ENCODE measurements around the gene DPEP2.
"Not testable (repeated sequence)": the region's sequence is repeated elsewhere in the genome, so short reads cannot be mapped to it uniquely, and the experiment has no call there.

The DPEP2 gene

GRCh38 chr16:67953641-67954375, 45.5 kb downstream of the DPEP2 start:
- DNase-seq (ENCODE audit: low read depth) = no peak

- no peak for DNase-seq (ENCODE audit: low read depth)
Measured at GRCh38 chr16:67951485-67951884, 47.8 kb downstream of the DPEP2 start.

- DNase-seq (ENCODE audit: low read depth) = no peak
Measured at GRCh38 chr16:67950335-67950843, 48.9 kb downstream of the DPEP2 start.

DNA sequence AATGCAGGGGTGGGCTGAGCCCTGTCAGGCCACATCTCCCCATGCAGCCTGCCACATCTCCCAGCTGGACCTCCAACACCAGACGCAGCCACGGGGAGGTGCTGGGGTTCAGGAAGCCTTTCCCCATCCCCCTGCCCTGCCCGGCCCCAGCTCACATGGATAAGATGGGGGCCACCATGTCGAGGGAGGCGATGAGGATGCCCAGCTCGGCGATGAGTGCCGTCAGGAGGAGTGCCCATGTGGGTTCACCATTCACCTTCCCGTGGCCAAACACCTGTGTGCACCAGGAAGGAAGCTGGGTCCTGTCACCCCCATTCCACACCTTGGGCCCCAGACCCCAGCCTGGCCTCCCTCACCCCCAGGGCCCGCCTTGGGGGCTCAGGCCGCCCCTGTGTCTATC, 49.6 kb downstream of the DPEP2 start:
- DNase-seq (ENCODE audit: low read depth) = no peak

DNA sequence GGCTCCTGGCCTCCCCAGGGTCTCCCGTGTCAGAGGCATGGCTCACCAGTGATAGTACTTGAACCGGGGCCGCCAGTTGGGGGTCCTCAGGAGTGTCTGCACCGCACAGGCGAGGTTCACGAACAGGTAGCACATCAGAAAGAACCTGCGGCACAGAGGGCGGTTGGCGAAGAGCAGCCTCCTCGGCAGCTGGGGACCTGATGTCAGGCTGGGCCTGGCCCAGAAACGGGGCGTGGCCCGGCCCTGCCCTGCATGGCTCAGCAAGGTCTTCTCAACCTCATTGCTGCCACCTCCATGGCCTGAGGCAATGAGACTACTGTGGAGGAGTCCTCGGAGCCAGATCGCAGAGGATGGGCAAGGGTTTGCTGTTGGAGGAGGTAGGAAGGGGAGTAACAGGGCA, 51.3 kb downstream of the DPEP2 start:
- DNase-seq (ENCODE audit: low read depth) = no peak

- no peak for DNase-seq (ENCODE audit: low read depth)
Measured at GRCh38 chr16:67946966-67947558, 52.2 kb downstream of the DPEP2 start.

DNA sequence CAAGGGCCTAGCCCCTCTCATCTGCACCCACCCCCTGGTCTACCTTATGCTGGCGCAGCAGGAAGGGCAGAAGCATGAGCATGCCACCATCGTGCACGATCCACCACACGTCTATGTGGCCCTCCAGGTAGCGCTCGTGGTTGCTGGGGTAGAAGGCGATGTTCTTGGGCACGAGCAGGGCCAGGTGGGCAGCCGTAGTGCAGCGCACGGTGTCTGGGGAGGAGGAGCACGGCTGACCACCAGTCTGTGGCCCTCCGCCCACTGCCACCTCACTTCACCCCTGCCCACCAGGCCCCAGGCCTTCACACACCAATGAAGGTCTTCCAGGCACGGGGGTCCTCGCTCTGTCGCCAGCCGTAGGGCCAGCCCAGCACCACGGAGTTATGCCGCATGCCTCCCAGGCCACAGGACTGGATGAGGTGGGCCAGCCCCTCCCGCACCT, 53.1 kb downstream of the DPEP2 start:
- DNase-seq (ENCODE audit: low read depth) = no peak

DNA sequence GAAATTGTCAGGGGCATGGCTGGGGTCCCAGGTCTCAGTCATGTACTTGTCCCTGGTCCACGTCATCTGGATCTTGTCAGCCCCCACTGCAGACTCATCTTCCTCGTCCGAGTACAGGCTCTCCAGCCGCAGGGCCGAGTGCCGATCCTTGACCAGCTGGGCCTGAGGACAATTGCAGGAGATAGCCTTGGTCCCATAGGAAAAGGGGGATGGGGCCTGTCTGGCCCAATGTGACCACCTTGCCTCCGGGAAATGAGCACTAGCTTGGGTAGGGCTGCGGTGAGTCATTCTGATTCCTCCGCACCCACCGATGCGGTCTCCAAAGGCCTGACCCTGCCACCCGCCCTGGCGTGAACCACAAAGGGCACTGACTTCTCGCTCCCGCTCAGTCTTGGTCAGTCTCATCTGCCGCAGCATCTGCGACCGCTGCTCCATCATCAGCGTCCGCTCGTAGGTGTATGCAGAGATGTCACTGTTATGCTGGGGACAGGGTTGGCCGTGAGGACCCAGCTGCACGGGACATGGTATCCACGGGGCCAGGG, 53.8 kb downstream of the DPEP2 start:
- no peak for DNase-seq (ENCODE audit: low read depth)

- no peak for DNase-seq (ENCODE audit: low read depth)
Measured at GRCh38 chr16:67944690-67945391, 54.4 kb downstream of the DPEP2 start.

GRCh38 chr16:67943619-67944504, 55.4 kb downstream of the DPEP2 start, which contains the start of gene LCAT:
Gene LCAT (minus strand): TSS chr16:67944120. CDS start chr16:67944101, 19 bp downstream.
- no peak for DNase-seq (ENCODE audit: low read depth)

DNA sequence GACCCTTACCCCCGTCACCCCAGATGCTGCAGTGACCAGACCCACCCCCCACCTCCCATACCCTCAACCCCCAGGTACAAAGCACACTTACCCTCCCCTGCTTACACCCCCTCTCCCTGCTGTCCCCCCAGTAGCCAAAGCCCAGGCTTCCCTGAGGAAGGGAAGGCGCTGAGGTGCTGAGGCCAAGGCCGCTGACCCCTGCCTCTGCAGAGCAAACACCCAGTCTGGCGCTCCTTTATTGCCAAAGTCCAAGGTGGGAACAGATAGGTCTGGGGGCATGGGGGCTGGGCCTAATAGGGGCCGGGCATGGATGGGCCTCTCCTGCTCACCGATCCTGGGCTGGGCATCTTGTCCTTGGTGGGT, 56.0 kb downstream of the DPEP2 start:
- DNase-seq (ENCODE audit: low read depth) = no peak

GRCh38 chr16:67942510-67943255, 56.6 kb downstream of the DPEP2 start:
- DNase-seq (ENCODE audit: low read depth) = no peak

- DNase-seq (ENCODE audit: low read depth) = no peak
Measured at GRCh38 chr16:67942200-67942509, 57.1 kb downstream of the DPEP2 start.

GRCh38 chr16:67941469-67942199, 57.6 kb downstream of the DPEP2 start:
- no peak for DNase-seq (ENCODE audit: low read depth)

DNA sequence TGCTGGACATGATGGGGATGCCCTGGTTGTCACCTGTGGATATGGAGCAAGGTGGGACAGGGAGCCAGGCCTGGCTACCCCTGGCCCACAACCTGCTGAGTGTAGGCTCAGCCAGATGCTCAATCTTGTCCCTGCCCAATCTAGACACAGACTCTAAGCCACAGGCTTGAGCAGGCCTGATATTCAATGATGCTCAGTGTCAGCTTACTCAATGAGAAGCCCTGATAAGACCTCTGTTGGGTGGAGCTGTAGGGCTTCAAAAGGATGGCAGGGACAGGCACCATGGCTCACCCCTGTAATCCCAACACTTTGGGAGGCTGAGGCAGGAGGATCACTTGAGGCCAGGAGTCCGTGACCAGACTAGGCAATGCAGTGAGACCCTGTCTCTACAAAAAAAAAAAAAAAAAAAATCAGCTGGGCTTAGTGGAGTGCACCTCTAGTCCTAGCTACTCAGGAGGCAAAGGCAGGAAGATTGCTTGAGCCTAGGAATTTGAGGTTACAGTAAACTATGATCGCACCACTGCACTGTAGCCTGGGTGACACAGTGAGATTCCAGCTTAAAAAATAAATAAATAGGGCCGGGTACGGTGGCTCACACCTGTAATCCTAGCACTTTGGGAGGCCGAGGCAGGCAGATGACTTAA, 58.7 kb downstream of the DPEP2 start:
- DNase-seq (ENCODE audit: low read depth) = no peak

DNA sequence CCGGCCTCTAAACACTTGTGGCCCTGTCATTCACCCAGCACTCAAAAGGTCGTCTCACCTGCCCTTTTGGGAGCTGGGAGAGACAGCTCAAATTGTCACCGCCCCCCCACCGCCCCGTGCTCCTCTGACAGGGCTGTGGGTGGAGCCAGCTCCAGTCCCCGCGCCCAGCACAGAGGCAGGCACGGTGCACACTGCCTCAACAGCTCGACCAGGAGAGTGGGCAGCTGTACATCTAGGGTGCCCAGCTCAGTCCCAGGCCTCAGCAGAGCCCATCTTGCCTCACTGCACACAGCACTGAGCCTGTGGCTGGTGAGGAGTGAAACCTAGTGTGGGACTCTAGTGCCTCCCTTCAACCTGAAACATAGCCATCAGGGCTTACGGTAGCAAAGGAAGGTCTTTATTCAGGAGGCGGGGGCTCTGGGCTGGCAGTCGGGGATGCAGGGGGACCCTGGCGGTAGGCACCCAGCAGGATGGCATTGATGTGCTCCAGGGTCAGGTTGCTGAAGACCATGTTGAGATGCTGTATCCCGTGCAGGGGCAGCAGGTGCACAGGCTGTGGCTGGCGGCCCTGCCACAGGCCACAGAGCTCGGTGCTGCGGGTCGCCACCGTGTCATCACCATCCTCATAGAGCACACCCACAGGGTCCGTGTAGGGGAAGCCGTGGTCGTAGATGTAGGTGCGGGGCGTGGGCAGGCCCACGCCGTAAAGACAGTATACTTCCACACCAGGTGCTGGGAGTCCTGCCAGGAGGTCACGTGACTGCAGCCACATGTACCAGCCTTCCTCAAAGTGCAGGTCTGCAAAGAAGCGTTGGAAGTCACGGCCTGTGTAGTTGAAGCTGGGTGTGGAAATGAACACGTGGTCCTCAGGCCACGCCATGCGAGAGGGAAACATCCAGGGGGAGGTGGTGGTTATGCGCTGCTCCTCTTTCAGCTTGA, 59.5 kb downstream of the DPEP2 start:
- no peak for DNase-seq (ENCODE audit: low read depth)

DNA sequence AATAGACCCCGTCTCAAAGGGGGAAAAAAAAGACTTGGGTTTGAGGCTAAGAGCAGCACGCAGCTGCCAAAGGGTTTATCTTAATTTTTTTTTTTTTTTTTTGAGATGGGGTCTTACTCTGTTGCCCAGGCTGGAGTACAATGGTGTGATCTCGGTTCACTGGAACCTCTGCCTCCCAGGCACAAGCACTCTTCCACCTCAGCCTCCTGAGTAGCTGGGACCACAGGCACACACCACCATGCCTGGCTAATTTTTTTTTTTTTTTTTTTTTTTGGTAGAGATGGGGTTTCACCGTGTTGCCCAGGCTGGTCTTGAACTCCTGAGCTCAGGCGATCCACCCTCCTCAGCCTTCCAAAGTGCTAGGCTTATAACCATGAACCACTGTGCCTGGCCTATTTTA, 61.6 kb downstream of the DPEP2 start:
- DNase-seq (ENCODE audit: low read depth) = not testable (repeated sequence)
